ENCODE measurements around the gene FYN. TPM values are rescaled to one million over a fixed set of nuclear protein-coding genes. Genes with fewer than 3 reads are reported as not detected.

Gene FYN
- total RNA-seq, 1 experiment from 2014 or later, result 18.5 TPM

DNA sequence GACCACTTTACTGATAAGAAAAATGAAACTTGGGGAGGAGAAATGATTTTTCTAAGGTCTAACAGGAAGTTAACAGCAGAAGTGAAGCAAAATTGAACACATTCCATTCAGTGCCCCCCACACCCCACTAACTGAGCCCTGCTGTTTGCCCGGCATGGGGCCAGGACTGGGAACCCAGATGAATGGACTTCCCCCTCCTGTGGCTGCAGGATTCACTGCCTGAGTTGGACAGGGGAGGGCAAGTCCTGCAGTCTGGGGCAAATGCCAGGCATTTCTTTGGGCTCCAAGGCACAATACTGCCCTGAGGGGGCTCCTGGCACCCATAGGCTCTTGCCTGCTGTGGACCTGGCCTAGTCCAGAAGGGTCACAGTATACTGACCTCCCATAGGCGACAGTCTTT is 28.3 kb downstream of the FYN start:
- RAD21 ChIA-PET (ENCODE audit: low non-redundant PET in 1 of 2, low total read pairs in 2 of 2, uncharacterized antibody in 2 of 2, unreplicated experiment in 2 of 2), result no interaction called here
- Histone ChIP-seq H3K9ac (ENCODE audit: low read length) (no peak overlapping the region), H3K79me2 (ENCODE audit: insufficient read depth, low read length) (no peaks in the 10 kb centered on the region), H3K27ac (ENCODE audit: low read depth, low read length) (no peak overlapping the region), H3K9me3 (ENCODE audit: control insufficient read depth in 1 of 2, insufficient read depth in 1 of 2, low read depth in 1 of 2, low read length in 2 of 2) (no peaks in the 10 kb centered on the region), H3K4me1 (ENCODE audit: control insufficient read depth in 1 of 2, insufficient read depth in 2 of 2, low read length in 2 of 2) (no peaks in the 10 kb centered on the region), H3K4me3 (replicated peaks in 1 of 2; ENCODE audit: low read depth in 1 of 2, low read length in 2 of 2) (no peak overlapping the region), H4K20me1 (ENCODE audit: insufficient read depth) (no peaks in the 10 kb centered on the region), H3K36me3 (ENCODE audit: control insufficient read depth in 1 of 2, insufficient read depth in 2 of 2, low read length in 2 of 2) (no peaks in the 10 kb centered on the region), H3K4me2 (ENCODE audit: low read length) (no peak overlapping the region), H3K27me3 (ENCODE audit: insufficient read depth, low read length) (no peaks in the 10 kb centered on the region), H2AFZ (ENCODE audit: low read depth, low read length, poor library complexity, severe bottlenecking) (no peak overlapping the region), H3K9me2 (ENCODE audit: insufficient read depth) (no peaks in the 10 kb centered on the region)
- CTCF ChIA-PET, result no interaction called here
- intact Hi-C loops (cut with micrococcal nuclease), result no loop called here
- DNase-seq (ENCODE audit: low read depth, low spot score) (no peak), ATAC-seq (no peak)
- no TSS peak for BruUV-seq (replicated peaks)
- POLR2A ChIA-PET, result no interaction called here
- no peak for TF ChIP-seq FOSL1 (IDR thresholded peaks at IDR 0.05; ENCODE audit: low read depth)

DNA sequence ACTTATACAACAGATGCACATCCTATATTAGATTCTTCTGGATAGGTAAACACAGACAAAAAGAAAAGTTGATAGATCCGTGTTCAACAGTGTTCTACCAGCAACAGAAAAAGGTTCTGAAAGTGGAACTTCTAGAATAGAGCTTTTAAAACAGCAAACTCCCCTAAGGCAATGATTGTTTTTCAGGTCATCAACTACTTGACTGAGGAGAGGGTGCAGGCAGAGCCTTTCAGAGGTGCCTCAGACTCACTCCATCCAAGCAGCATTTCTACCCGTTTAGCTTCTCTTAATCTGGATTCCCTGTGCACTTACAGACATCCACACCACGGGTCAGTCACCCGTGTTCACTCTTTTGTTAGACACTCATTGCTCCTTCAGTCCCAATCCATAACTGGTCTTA is 28.9 kb downstream of the FYN start:
- ATAC-seq (no peak), DNase-seq (ENCODE audit: low read depth, low spot score) (no peak)
- Histone ChIP-seq H3K9ac (ENCODE audit: low read length) (no peak overlapping the region), H3K27me3 (ENCODE audit: insufficient read depth, low read length) (no peaks in the 10 kb centered on the region), H3K4me1 (ENCODE audit: control insufficient read depth in 1 of 2, insufficient read depth in 2 of 2, low read length in 2 of 2) (no peaks in the 10 kb centered on the region), H3K9me3 (ENCODE audit: control insufficient read depth in 1 of 2, insufficient read depth in 1 of 2, low read depth in 1 of 2, low read length in 2 of 2) (no peaks in the 10 kb centered on the region), H3K36me3 (ENCODE audit: control insufficient read depth in 1 of 2, insufficient read depth in 2 of 2, low read length in 2 of 2) (no peaks in the 10 kb centered on the region), H3K27ac (ENCODE audit: low read depth, low read length) (no peak overlapping the region), H2AFZ (ENCODE audit: low read depth, low read length, poor library complexity, severe bottlenecking) (no peak overlapping the region), H3K79me2 (ENCODE audit: insufficient read depth, low read length) (no peaks in the 10 kb centered on the region), H3K9me2 (ENCODE audit: insufficient read depth) (no peaks in the 10 kb centered on the region), H3K4me2 (ENCODE audit: low read length) (no peak overlapping the region), H3K4me3 (replicated peaks in 1 of 2; ENCODE audit: low read depth in 1 of 2, low read length in 2 of 2) (no peak overlapping the region), H4K20me1 (ENCODE audit: insufficient read depth) (no peaks in the 10 kb centered on the region)
- ChIA-PET POLR2A (no interaction called here), CTCF (no interaction called here), RAD21 (ENCODE audit: low non-redundant PET in 1 of 2, low total read pairs in 2 of 2, uncharacterized antibody in 2 of 2, unreplicated experiment in 2 of 2) (no interaction called here)
- BruUV-seq (replicated peaks), result no TSS peak
- intact Hi-C loops (cut with micrococcal nuclease), result no loop called here
- TF ChIP-seq FOSL1 (IDR thresholded peaks at IDR 0.05; ENCODE audit: low read depth) (no peak), TCF7L2 (IDR thresholded peaks at IDR 0.05; ENCODE audit: borderline replicate concordance, extremely low read depth, insufficient read depth, insufficient read length) (no peak), YY1 (IDR thresholded peaks at IDR 0.05; ENCODE audit: extremely low read depth, insufficient replicate concordance, low read depth, low read length) (no peak), SRF (IDR thresholded peaks at IDR 0.05; ENCODE audit: low read depth) (no peak), RAD21 (IDR thresholded peaks at IDR 0.05; ENCODE audit: low read depth) (no peak), ZNF274 (IDR thresholded peaks at IDR 0.05; ENCODE audit: low read depth, low read length) (no peak), EZH2 (IDR thresholded peaks at IDR 0.05) (no peak), EGR1 (IDR thresholded peaks at IDR 0.05; ENCODE audit: low read depth) (no peak), POLR2AphosphoS5 (IDR thresholded peaks at IDR 0.05; ENCODE audit: low read depth, low read length) (no peak), SIN3A (IDR thresholded peaks at IDR 0.05; ENCODE audit: low read depth) (no peak), EZH2phosphoT487 (IDR thresholded peaks at IDR 0.05; ENCODE audit: borderline replicate concordance) (no peak), CBX3 (IDR thresholded peaks at IDR 0.05; ENCODE audit: low read depth) (no peak), JUND (IDR thresholded peaks at IDR 0.05) (no peak)
- TF ChIP-seq, protein P1, sequence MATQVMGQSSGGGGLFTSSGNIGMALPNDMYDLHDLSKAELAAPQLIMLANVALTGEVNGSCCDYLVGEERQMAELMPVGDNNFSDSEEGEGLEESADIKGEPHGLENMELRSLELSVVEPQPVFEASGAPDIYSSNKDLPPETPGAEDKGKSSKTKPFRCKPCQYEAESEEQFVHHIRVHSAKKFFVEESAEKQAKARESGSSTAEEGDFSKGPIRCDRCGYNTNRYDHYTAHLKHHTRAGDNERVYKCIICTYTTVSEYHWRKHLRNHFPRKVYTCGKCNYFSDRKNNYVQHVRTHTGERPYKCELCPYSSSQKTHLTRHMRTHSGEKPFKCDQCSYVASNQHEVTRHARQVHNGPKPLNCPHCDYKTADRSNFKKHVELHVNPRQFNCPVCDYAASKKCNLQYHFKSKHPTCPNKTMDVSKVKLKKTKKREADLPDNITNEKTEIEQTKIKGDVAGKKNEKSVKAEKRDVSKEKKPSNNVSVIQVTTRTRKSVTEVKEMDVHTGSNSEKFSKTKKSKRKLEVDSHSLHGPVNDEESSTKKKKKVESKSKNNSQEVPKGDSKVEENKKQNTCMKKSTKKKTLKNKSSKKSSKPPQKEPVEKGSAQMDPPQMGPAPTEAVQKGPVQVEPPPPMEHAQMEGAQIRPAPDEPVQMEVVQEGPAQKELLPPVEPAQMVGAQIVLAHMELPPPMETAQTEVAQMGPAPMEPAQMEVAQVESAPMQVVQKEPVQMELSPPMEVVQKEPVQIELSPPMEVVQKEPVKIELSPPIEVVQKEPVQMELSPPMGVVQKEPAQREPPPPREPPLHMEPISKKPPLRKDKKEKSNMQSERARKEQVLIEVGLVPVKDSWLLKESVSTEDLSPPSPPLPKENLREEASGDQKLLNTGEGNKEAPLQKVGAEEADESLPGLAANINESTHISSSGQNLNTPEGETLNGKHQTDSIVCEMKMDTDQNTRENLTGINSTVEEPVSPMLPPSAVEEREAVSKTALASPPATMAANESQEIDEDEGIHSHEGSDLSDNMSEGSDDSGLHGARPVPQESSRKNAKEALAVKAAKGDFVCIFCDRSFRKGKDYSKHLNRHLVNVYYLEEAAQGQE (IDR thresholded peaks at IDR 0.05; ENCODE audit: low read depth), result no peak
- TF ChIP-seq, protein P2, sequence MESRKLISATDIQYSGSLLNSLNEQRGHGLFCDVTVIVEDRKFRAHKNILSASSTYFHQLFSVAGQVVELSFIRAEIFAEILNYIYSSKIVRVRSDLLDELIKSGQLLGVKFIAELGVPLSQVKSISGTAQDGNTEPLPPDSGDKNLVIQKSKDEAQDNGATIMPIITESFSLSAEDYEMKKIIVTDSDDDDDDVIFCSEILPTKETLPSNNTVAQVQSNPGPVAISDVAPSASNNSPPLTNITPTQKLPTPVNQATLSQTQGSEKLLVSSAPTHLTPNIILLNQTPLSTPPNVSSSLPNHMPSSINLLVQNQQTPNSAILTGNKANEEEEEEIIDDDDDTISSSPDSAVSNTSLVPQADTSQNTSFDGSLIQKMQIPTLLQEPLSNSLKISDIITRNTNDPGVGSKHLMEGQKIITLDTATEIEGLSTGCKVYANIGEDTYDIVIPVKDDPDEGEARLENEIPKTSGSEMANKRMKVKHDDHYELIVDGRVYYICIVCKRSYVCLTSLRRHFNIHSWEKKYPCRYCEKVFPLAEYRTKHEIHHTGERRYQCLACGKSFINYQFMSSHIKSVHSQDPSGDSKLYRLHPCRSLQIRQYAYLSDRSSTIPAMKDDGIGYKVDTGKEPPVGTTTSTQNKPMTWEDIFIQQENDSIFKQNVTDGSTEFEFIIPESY (IDR thresholded peaks at IDR 0.05; ENCODE audit: extremely low read depth, insufficient replicate concordance, low read length), result no peak
- TF ChIP-seq, protein P3, sequence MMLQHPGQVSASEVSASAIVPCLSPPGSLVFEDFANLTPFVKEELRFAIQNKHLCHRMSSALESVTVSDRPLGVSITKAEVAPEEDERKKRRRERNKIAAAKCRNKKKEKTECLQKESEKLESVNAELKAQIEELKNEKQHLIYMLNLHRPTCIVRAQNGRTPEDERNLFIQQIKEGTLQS (IDR thresholded peaks at IDR 0.05), result no peak
- TF ChIP-seq, protein P4, sequence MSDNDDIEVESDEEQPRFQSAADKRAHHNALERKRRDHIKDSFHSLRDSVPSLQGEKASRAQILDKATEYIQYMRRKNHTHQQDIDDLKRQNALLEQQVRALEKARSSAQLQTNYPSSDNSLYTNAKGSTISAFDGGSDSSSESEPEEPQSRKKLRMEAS (IDR thresholded peaks at IDR 0.05), result no peak
